Measurements from ENCODE around the gene COG6. TPM values are rescaled to one million over a fixed set of nuclear protein-coding genes. Genes with fewer than 3 reads are reported as not detected.

COG6 gene
- total RNA-seq, 1 experiment from 2014 or later: 30.6 TPM

DNA sequence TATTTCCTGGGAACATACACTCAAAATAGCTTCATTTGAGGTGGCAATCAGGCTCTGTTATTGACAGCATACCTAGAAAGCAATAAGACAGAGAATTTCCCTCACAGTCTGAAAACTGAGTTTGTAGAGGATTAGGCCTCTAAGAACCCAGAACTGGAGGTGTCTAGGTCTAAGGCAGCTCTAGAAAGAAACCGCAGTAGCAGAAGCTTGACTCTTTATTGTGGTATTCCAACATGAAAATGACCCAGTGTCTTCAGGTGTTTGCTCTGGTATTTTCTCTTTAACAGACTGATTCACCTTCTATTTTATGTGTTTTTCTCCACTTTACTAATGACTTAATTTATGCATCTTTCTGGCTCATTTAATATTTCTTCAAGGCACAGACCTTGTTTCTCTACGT lies 8.5 kb downstream of the COG6 start:
- peaks cover 34% of the 10 kb centered on the region; the same call in 1 of the 2 replicates for H3K36me3 ChIP-seq (ENCODE audit: insufficient read depth, low read length)
- H4K20me1 ChIP-seq (ENCODE audit: insufficient read depth, low read depth, low read length): no peaks in the 10 kb centered on the region
- no peaks in the 10 kb centered on the region for H3K27me3 ChIP-seq (ENCODE audit: low read length)
- H3K4me2 ChIP-seq (ENCODE audit: low read depth, low read length, poor library complexity, severe bottlenecking): no peak overlapping the region
- no peak overlapping the region for H3K27ac ChIP-seq (ENCODE audit: low read length)
- H3K9me3 ChIP-seq (ENCODE audit: low read length): no peaks in the 10 kb centered on the region
- H3K4me3 ChIP-seq (ENCODE audit: low read length): no peak overlapping the region
- DNase-seq: no peak
- no peaks in the 10 kb centered on the region for H3K9me2 ChIP-seq (replicated peaks; ENCODE audit: insufficient read depth, low read length)
- no peak overlapping the region for H2AFZ ChIP-seq (ENCODE audit: low read length)
- H3K9ac ChIP-seq (ENCODE audit: low read length): no peak overlapping the region
- H3K4me1 ChIP-seq (ENCODE audit: low read length): peaks cover 9% of the 10 kb centered on the region
- peaks cover 27% of the 10 kb centered on the region for H3K79me2 ChIP-seq (ENCODE audit: low read length)

DNA sequence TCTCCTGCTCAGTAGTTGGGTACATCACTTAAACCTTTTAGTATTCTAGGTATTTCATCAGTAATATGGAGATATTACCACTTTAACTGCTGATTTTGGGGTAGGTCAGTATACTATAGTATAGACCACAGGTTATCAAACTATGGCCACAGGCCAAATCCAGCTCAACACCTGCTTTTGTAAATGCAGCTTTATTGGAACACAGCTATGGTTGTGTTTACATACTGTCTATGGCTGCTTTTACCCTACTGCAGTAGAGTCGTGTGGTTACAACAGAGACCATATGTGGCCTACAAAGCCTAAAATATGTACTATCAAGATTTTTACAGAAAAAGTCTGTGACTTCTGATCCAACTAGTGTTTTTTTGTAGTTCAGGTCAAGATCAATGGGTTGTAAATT lies 10.3 kb downstream of the COG6 start:
- no peak for DNase-seq
- H3K9ac ChIP-seq (ENCODE audit: low read length): no peak overlapping the region
- no peaks in the 10 kb centered on the region for H3K9me3 ChIP-seq (ENCODE audit: low read length)
- peaks cover 24% of the 10 kb centered on the region; the same call in 1 of the 2 replicates for H3K36me3 ChIP-seq (ENCODE audit: insufficient read depth, low read length)
- no peak overlapping the region for H2AFZ ChIP-seq (ENCODE audit: low read length)
- H3K79me2 ChIP-seq (ENCODE audit: low read length): peaks cover 16% of the 10 kb centered on the region
- H3K9me2 ChIP-seq (replicated peaks; ENCODE audit: insufficient read depth, low read length): no peaks in the 10 kb centered on the region
- H3K4me1 ChIP-seq (ENCODE audit: low read length): peaks cover 17% of the 10 kb centered on the region
- no peaks in the 10 kb centered on the region for H3K27me3 ChIP-seq (ENCODE audit: low read length)
- H3K4me3 ChIP-seq (ENCODE audit: low read length): no peak overlapping the region
- H3K27ac ChIP-seq (ENCODE audit: low read length): no peak overlapping the region
- H4K20me1 ChIP-seq (ENCODE audit: insufficient read depth, low read depth, low read length): no peaks in the 10 kb centered on the region
- no peak overlapping the region for H3K4me2 ChIP-seq (ENCODE audit: low read depth, low read length, poor library complexity, severe bottlenecking)

DNA sequence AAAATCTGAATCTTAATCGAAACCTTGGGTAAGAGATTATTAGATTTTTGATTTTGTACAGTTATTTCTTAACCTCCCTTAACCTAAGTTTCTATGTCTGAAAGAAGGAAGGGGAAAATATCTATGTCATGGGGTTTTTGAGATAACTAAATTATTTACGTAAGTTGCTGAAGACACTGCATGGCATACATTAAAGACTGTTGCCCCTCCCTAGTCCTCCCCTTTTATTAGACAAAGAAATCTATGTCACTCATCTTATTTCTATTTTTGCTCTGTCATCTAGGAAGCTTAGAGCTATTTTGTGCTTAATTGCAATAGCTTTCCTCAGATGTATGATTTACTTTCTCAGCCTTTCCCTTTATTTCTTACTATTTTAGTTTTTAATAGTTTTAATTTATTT lies 15.0 kb downstream of the COG6 start:
- Histone ChIP-seq H3K9ac (ENCODE audit: low read length) (no peak overlapping the region), H3K79me2 (ENCODE audit: low read length) (peaks cover 21% of the 10 kb centered on the region), H3K9me2 (replicated peaks; ENCODE audit: insufficient read depth, low read length) (no peaks in the 10 kb centered on the region), H3K27me3 (ENCODE audit: low read length) (no peaks in the 10 kb centered on the region), H3K9me3 (ENCODE audit: low read length) (no peaks in the 10 kb centered on the region), H4K20me1 (ENCODE audit: insufficient read depth, low read depth, low read length) (no peaks in the 10 kb centered on the region), H3K4me2 (ENCODE audit: low read depth, low read length, poor library complexity, severe bottlenecking) (no peak overlapping the region), H2AFZ (ENCODE audit: low read length) (no peak overlapping the region), H3K27ac (ENCODE audit: low read length) (no peak overlapping the region), H3K4me1 (ENCODE audit: low read length) (peaks cover 18% of the 10 kb centered on the region), H3K36me3 (ENCODE audit: insufficient read depth, low read length) (peaks cover 20% of the 10 kb centered on the region), H3K4me3 (ENCODE audit: low read length) (no peak overlapping the region)
- DNase-seq: no peak

DNA sequence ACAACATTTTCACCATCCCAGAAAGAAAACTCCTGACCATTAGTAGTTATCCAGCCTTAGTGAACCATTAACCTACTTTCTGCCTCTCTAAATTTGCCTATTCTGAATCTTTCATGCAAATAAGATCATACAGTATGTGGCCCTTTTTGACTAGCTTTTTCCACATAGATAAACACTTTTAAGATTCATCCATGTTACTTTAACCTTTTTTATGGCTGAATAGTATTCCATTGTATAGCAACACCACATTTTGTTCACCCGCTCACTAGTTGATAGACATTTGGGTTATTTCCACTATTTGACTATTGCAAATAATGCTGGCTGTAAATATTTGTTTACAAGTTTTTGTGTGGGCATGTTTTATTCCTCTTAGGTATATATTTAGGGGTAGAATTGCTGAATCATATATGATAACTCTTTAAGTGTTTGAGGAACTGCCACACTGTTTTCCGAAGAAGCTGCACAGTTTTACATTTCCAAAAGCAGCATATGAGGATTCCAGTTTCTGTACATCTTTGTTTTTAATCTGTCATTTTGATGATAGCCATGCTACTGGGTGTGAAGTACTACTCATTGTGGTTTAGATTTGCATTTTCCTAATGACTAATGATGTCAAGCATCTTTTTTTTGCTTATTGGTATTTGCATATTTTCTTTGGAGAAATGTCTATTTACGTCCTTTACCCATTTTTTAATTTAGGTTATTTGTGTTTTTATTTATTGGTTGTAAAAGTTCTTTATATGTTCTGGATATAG lies 17.1 kb downstream of the COG6 start:
- H3K4me1 ChIP-seq (ENCODE audit: low read length): peaks cover 11% of the 10 kb centered on the region
- H3K9ac ChIP-seq (ENCODE audit: low read length): no peak overlapping the region
- no peaks in the 10 kb centered on the region for H3K9me2 ChIP-seq (replicated peaks; ENCODE audit: insufficient read depth, low read length)
- H3K79me2 ChIP-seq (ENCODE audit: low read length): peaks cover 24% of the 10 kb centered on the region
- H3K27me3 ChIP-seq (ENCODE audit: low read length): no peaks in the 10 kb centered on the region
- no peaks in the 10 kb centered on the region for H3K9me3 ChIP-seq (ENCODE audit: low read length)
- H4K20me1 ChIP-seq (ENCODE audit: insufficient read depth, low read depth, low read length): no peaks in the 10 kb centered on the region
- no peak overlapping the region for H3K4me3 ChIP-seq (ENCODE audit: low read length)
- no peak overlapping the region for H3K4me2 ChIP-seq (ENCODE audit: low read depth, low read length, poor library complexity, severe bottlenecking)
- no peak overlapping the region for H2AFZ ChIP-seq (ENCODE audit: low read length)
- H3K36me3 ChIP-seq (ENCODE audit: insufficient read depth, low read length): peaks cover 13% of the 10 kb centered on the region
- H3K27ac ChIP-seq (ENCODE audit: low read length): no peak overlapping the region
- DNase-seq: no peak

DNA sequence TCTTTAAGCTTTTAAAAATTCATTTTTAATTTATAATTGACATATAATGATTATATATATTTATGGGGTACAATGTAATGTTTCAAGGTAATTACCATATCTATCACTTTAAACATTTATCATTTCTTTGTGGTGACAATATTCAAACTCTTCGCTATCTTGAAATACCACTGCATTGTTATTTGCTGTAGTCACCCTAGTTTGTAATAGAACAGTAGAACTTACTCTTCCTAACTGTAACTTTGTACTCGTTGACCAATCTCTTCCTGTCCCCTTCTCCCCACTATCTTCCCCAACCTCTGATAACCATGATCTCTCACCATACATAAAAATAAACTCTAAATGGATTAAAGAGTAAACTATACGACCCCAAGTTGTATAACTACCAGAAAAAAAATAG lies 20.4 kb downstream of the COG6 start:
- H3K4me1 ChIP-seq (ENCODE audit: low read length): peaks cover 3% of the 10 kb centered on the region; the same call in 1 of the 2 replicates
- H3K36me3 ChIP-seq (ENCODE audit: insufficient read depth, low read length): peaks cover 17% of the 10 kb centered on the region
- H3K27ac ChIP-seq (ENCODE audit: low read length): no peak overlapping the region
- H4K20me1 ChIP-seq (ENCODE audit: insufficient read depth, low read depth, low read length): no peaks in the 10 kb centered on the region
- H3K9ac ChIP-seq (ENCODE audit: low read length): no peak overlapping the region
- H3K9me3 ChIP-seq (ENCODE audit: low read length): no peaks in the 10 kb centered on the region
- no peak overlapping the region for H3K4me2 ChIP-seq (ENCODE audit: low read depth, low read length, poor library complexity, severe bottlenecking)
- no peak overlapping the region for H2AFZ ChIP-seq (ENCODE audit: low read length)
- H3K27me3 ChIP-seq (ENCODE audit: low read length): no peaks in the 10 kb centered on the region
- DNase-seq: no peak
- no peak overlapping the region for H3K4me3 ChIP-seq (ENCODE audit: low read length)
- no peaks in the 10 kb centered on the region for H3K9me2 ChIP-seq (replicated peaks; ENCODE audit: insufficient read depth, low read length)
- H3K79me2 ChIP-seq (ENCODE audit: low read length): peaks cover 19% of the 10 kb centered on the region

DNA sequence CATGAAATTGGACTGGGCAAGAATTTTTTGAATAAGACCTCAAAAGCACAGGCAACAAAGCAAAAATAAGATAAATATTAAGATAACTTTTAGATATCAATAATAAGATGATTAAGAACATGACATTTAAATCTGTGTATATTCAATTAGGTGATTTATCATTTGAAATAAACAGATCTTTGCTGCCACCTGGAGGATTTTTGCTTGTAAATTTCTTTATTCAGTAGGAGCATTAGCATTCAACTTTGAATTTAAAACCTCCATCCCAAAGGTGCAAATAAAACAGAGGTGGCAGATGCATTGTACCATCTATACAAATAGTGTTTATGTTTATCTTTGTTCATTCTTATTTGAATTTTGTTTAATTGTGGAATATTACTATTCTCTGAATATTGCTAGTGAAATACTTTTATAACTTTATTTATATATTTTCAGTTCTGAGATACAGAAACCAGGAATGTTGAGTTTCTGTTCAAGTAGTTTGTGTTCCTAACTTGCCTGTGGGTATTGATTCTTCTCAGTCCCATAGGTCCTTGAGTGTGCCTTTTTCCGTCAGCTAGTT lies 20.9 kb downstream of the COG6 start:
- peaks cover 16% of the 10 kb centered on the region for H3K79me2 ChIP-seq (ENCODE audit: low read length)
- H3K36me3 ChIP-seq (ENCODE audit: insufficient read depth, low read length): peaks cover 21% of the 10 kb centered on the region

DNA sequence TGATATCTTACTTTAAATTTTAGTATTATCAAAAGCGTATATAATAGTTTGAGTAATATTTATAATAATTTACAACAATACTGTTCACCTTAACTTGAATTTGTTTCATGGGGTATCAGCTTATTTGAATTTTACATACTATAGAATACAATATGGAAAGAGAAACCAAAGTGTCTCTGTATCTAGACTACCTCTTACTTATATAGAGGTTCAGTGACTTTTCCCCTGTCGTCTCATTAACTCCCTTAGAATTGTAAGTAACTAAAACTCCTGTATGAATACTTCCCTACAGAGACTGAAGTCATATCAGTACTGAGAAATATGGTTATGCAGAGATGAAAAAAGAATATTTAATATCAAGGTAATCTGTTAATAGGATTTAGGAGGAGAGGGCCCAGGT lies 26.8 kb downstream of the COG6 start:
- Histone ChIP-seq H3K4me2 (ENCODE audit: low read depth, low read length, poor library complexity, severe bottlenecking) (no peak overlapping the region), H3K27ac (ENCODE audit: low read length) (no peak overlapping the region), H3K9me2 (replicated peaks; ENCODE audit: insufficient read depth, low read length) (no peaks in the 10 kb centered on the region), H3K27me3 (ENCODE audit: low read length) (no peaks in the 10 kb centered on the region), H2AFZ (ENCODE audit: low read length) (no peak overlapping the region), H3K36me3 (ENCODE audit: insufficient read depth, low read length) (peaks cover 10% of the 10 kb centered on the region), H3K4me1 (ENCODE audit: low read length) (peaks cover 35% of the 10 kb centered on the region), H3K9ac (ENCODE audit: low read length) (no peak overlapping the region), H3K9me3 (ENCODE audit: low read length) (no peaks in the 10 kb centered on the region), H4K20me1 (ENCODE audit: insufficient read depth, low read depth, low read length) (no peaks in the 10 kb centered on the region), H3K4me3 (ENCODE audit: low read length) (no peak overlapping the region), H3K79me2 (ENCODE audit: low read length) (no peaks in the 10 kb centered on the region)
- no peak for DNase-seq

More for the DNA sequence above, 20.9 kb downstream of the COG6 start:
- H3K9me2 ChIP-seq (replicated peaks; ENCODE audit: insufficient read depth, low read length): no peaks in the 10 kb centered on the region
- H2AFZ ChIP-seq (ENCODE audit: low read length): no peak overlapping the region
- no peak overlapping the region for H3K9ac ChIP-seq (ENCODE audit: low read length)
- peaks cover 3% of the 10 kb centered on the region; the same call in 1 of the 2 replicates for H3K4me1 ChIP-seq (ENCODE audit: low read length)
- no peaks in the 10 kb centered on the region for H3K9me3 ChIP-seq (ENCODE audit: low read length)
- no peak overlapping the region for H3K4me2 ChIP-seq (ENCODE audit: low read depth, low read length, poor library complexity, severe bottlenecking)
- H4K20me1 ChIP-seq (ENCODE audit: insufficient read depth, low read depth, low read length): no peaks in the 10 kb centered on the region
- H3K4me3 ChIP-seq (ENCODE audit: low read length): no peak overlapping the region
- DNase-seq: peak; percentile 84
- H3K27ac ChIP-seq (ENCODE audit: low read length): no peak overlapping the region
- no peaks in the 10 kb centered on the region for H3K27me3 ChIP-seq (ENCODE audit: low read length)

DNA sequence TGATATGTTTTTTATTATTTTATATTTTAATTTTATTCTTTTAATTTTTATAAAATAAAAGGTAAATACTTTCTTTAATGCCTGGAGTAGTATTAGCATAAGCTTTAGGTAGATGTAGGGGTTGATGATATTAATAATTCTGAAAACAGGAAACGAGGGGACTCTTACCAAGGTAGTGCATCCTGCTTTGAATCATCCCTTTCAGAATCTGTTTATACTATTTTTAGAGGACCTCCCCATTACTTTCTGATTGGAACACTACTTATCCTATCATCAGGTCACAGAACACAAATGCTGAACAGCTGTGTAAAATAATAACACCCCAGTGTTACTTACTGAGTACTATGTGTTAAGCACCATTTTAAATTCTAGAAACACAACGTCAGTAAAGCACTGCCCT lies 27.3 kb downstream of the COG6 start:
- no peak for DNase-seq
- Histone ChIP-seq H3K9me2 (replicated peaks; ENCODE audit: insufficient read depth, low read length) (no peaks in the 10 kb centered on the region), H3K27me3 (ENCODE audit: low read length) (no peaks in the 10 kb centered on the region), H4K20me1 (ENCODE audit: insufficient read depth, low read depth, low read length) (no peaks in the 10 kb centered on the region), H3K4me2 (ENCODE audit: low read depth, low read length, poor library complexity, severe bottlenecking) (no peak overlapping the region), H3K79me2 (ENCODE audit: low read length) (no peaks in the 10 kb centered on the region), H3K27ac (ENCODE audit: low read length) (0 out of 2 replicates have a peak overlapping the region, but pooled peaks have one; percentile 16), H3K36me3 (ENCODE audit: insufficient read depth, low read length) (peaks cover 14% of the 10 kb centered on the region), H2AFZ (ENCODE audit: low read length) (no peak overlapping the region), H3K9ac (ENCODE audit: low read length) (no peak overlapping the region), H3K4me1 (ENCODE audit: low read length) (peaks cover 40% of the 10 kb centered on the region), H3K4me3 (ENCODE audit: low read length) (no peak overlapping the region), H3K9me3 (ENCODE audit: low read length) (no peaks in the 10 kb centered on the region)
